DMS79 treated with DMSO at 0.1 percent for 48 hours (cell line): ENCODE data around the gene MMADHC.

Source experiments
- DNase-seq: peaks from one replicate; lab custom pipeline; 2025; lab: John Stamatoyannopoulos, UW

The MMADHC gene

DNA sequence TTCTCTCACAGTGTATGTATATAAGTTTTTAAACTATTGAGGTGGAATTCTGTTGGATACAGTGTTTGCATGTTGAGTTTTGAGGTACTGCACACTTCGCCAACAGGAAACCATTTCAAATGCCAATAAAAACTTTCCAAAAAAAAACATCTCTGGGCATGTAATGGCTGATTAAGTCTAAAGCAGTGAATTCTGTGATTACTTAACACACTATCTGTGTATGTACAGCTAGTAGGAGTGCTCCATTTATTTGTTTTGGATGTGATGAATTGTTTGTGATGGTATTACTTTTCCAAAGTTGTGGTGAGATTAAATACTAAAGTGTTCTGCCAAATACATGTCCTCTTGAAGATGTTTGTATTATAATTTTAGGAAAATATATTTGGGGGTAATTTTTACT lies 31.1 kb downstream of the MMADHC start:
- DNase-seq = no peak

DNA sequence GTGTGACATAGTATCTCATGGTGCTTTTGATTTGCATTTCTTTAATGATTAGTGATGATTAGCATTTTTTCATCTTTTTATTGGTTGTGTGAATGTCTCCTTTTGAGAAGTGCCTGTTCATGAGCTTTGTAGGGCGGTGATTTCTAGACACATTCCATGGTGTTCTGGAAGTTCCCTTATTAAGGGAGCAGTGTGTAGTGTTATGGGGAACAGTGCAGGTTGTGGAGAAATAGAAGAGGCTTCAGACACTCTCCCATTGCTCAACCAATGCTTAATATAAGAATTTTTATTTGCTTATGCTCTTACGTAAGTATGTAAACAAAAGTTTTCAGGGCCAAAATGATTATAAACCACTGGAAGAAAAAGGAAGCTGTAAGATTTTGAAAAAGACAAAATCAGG lies 34.7 kb downstream of the MMADHC start:
- no peak for DNase-seq

DNA sequence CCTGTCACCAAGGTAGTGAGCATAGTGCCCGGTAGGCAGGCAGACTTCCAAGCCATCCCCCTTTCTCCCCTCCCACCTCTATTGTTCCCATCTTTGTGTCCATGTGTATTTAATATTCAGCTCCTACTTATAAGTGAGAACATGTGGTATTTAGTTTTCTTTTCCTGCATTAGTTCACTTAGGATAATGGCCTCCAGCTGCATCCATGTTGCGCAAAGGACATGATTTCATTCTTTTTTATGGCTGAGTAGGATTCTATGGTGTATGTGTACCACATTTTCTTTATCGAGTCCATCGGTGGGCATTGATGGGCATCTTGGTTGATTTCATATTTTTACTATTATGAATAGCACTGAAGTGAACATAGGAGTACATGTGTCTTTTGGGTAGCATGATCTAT lies 35.3 kb downstream of the MMADHC start:
- DNase-seq = no peak

DNA sequence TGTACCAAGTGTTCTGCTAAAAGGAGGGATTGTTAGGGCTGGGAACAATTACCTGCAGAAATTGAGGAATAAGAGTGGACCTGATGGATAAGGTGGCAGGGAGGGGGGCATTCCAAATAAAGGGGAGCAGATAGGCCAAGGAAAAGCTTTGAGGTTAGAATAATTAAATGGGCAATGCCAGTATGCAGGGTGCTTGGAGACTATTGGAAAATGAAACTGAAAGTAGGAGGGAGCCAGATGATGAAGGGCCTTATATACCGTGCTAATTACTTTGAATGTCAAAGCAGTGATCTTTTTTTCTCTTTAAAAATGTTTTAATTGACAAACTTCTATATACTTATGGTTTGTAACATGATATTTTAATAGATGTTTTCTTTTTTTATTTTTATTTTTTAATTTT lies 42.9 kb downstream of the MMADHC start:
- DNase-seq = no peak

DNA sequence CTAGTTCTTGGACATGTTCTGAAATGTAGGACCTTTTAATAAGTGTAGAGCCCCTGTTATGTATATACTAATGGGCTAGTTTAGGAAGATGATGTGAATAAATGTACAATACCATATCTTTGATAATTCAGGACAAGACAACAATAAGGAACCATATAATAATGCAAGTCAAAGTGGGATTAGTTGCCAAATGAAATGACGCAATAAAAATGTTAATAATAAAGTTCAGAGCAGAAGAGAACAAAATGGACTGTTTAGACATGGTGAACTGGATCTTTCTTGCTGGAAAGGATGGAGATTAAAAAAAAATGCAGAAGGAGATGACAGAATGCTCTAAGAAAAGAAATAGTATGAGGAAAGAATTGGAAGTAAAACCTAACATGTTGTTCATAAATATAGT lies 43.7 kb downstream of the MMADHC start:
- no peak for DNase-seq

DNA sequence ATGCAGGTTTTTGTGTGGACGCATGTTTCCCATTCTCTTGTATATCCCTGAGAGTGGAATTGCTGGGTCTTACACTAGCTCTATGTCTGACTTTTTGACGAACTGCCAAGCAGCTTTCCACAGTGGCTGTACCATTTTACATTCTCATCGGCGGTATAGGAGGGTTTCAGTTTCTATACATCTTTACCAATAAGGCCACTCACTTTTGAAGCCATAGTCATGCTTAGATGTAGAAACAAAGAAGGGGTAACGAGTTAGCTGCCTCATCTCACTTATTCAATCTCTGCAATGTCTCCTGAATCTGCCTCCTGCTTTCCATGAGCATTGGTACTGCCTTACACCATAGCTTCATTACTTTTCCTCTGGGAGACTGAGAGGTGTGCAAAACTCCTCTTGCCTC lies 47.4 kb downstream of the MMADHC start:
- DNase-seq = no peak

DNA sequence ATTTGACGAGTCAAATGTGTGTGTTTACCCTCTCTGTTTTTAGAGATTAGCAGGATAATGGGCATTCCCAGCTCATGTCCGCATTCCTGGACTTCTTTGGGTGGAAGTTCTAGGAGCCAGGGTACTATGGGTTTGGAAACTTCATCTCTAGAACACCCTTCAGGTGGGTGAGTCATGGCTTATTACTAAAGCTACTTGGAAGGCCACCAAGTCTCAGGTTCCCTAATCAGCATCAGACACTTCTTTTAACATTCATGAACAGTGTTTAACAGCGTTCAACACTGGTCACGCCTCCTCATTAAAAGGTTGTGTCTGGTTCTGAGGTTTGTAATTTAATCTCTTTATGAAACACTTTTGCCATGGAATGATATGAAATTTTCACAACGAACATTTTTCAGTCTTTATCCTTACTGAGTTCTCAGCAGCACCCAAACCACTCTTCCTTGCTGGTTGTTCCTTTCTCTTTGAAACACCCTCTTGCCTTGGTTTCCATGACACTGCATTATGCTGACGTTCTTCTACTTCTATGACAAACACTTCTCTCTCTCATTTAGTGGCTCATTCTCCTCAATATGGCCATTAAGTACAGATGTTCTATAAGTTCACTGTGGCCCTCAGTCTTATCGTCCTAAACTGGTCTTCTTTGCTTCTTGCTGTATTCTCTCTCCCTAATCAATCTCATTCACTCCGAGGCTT lies 49.3 kb downstream of the MMADHC start:
- DNase-seq = no peak

DNA sequence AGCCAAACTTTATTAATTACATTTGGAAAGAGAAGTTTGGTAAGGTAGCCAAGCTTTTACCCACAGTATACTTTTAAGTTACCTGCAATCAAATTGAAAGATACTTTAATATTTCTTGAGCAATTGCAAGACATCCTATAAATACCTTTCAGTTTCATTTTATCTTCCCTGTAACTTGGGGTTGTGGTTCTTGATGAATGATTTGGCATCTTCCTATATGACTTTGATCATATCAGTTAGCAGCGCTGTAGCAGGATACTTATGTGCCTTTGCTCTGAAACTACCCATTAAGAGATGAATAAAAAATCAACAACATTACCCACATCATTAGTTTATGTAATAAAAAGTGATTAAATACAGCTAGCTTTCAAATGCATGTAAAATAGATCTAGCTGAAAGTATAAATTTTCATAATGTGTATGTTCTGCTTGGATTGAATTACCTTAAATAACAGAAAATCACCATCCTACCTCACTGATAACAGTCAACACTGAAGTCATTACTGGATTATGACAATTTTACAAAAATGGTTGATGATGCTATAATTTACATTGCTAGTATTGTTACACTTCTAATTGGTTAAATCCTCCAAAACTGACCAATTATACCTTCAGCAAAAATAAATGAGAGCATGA lies 50.4 kb downstream of the MMADHC start:
- DNase-seq = no peak

DNA sequence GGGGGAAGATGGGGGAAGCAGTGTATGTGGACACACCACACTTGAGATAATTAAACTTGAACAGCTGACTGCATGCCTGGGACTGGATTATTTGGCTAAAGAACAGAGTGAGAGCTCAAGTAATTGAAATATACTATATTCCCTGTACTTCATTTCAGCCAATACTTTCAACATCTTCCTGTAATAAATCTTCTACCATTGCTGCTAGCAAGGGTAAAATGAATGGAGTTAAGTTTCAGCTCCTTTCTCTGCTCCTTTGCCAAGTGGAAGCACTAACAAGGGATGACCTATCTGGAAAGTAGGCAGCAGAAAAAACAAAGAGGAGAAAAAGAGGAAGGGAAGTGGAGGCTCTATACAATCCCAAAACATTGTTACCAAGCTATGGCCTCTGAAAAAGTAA lies 50.9 kb downstream of the MMADHC start:
- DNase-seq = no peak

DNA sequence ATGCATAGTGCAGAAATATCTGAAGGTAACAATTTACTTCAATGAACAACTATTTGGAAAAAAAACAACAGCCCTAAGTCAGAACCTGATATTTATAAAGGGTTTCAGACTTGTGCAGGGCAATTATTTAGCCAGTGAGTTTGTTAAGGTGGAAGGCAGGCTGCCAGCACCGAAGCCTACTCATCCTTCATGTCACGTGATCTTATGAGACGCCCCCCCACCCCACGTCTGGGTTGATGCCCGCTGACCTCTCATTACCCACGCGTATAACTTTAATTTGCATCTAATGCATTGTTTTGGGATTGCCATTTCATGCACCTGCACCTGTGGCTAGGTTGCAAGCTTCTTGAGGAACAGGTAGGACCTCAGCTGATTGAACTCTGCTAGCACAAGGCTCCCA lies 52.9 kb downstream of the MMADHC start:
- no peak for DNase-seq

DNA sequence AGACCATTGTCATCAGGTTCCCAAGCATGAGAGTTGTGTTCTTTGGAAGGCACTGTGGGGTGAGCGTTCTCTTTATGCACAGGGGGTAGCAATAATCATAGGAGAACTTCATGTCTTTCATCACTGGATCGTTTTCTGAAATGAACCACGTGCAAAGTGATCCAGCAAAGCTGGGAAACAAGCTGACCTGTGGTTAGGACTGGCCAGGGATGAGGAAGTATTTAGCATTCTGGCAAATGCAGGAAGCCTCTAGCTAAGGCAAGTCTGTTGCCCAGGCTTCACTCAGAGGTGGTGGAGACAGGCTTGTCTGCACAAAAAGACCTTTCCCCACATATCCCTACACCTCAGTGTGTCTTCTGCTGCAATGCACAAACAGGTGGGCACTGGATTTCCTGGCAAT lies 58.6 kb downstream of the MMADHC start:
- no peak for DNase-seq

DNA sequence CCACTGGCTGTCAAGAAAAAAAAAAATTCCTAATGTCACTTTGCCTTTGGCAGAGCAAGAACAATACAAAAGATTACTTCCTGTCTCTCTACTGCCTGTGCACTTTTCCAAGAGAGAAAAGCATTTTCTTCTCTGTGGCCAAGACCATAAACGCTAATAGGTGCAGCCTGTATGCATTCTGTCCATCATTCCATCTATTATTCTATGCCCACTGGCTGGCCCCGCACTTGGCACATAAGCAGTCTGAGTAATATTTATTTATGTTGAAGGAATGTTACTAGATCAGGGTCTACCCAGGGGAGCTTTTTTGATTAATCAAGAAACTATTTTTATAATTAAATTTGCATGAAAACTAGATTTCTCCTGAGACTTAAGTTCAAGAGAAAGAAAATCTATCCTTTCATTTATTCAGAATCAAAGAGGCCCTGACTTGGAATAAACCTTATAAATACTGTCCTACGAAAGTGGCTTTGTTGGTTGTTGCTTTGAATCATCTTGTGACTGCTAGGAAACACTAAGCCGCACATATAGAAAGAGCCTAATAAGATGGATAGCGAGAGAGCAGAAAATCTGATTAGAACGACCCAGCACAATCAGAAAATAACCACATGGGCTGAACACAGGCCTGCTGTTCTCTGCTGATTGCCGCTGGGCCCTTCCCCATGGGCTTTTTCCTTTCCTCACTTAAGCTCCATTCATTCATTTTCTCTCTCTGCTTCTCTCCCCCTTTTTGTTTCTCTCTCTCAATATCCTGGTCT lies 59.4 kb downstream of the MMADHC start:
- no peak for DNase-seq

DNA sequence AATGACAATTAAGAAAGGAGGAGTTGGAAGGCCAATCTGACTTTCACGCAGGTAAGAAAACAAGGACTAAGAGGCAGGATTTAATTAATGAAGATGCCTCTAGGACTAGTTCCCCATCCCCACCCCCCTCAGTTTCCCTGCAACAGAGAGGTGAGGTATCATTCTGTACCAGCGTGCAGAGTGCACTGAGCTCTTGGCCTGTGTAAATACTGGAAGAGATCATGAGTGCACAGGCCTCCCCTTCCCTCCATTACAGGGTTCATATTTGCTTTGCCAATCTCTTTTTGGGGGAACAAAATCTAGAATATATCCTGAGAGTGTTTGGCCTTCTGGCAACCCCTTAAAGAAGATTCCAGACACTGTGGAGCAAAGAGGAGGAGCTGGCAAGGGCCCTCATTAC lies 60.9 kb downstream of the MMADHC start:
- DNase-seq = no peak

DNA sequence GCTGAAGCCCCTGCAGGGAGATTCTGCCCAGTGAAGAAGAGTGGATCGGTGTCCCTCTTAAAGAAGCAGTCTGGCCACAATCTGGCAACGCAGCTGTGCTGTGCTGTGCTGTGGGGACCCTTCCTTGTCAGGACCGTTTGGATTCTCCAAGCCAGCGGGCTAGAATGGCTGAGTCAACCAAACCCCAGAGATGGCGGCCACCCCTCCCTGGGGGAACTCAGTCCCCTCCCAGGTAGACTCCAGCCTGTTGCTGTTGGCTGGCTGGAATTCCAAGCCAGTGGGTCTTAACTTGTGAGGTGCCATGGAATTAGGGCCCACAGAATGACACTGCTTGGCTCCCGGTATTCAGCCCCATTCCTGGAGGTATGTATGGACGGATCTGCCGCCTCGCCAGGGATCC lies 62.3 kb downstream of the MMADHC start:
- no peak for DNase-seq
